ENCODE data around the gene PAXX.

DNA sequence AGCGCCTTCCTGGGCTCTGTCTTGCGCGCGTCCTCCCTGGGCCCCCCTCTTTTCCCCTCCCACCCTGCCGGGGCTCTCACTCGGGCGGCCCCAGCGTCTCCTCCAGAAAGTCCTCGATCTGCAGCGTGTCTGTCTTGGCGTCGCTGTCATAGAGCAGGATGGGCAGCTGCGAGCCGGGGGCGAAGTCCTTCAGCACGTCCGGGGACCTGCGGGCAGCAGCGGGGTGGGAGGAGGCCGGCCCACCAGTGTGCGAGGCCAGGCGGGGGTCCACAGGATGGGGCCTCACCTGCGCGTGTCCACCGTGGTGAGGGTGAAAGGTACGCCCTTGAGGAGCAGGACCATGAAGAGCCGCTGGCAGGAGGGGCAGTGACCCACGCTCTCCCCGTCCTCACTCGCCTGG lies 3.1 kb downstream of the PAXX start:
- TF ChIP-seq, protein P1, sequence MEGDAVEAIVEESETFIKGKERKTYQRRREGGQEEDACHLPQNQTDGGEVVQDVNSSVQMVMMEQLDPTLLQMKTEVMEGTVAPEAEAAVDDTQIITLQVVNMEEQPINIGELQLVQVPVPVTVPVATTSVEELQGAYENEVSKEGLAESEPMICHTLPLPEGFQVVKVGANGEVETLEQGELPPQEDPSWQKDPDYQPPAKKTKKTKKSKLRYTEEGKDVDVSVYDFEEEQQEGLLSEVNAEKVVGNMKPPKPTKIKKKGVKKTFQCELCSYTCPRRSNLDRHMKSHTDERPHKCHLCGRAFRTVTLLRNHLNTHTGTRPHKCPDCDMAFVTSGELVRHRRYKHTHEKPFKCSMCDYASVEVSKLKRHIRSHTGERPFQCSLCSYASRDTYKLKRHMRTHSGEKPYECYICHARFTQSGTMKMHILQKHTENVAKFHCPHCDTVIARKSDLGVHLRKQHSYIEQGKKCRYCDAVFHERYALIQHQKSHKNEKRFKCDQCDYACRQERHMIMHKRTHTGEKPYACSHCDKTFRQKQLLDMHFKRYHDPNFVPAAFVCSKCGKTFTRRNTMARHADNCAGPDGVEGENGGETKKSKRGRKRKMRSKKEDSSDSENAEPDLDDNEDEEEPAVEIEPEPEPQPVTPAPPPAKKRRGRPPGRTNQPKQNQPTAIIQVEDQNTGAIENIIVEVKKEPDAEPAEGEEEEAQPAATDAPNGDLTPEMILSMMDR (optimal IDR thresholded peaks at IDR 0.05 in 1 of 3, IDR thresholded peaks at IDR 0.05 in 1 of 3, conservative IDR thresholded peaks at IDR 0.05 in 1 of 3; ENCODE audit: extremely low read depth in 1 of 3, insufficient read depth in 2 of 3, low read length in 3 of 3), result no peak
- no peak for TF ChIP-seq EZH2 (IDR thresholded peaks at IDR 0.05; ENCODE audit: low read length)
